Neural cell (in vitro differentiated cells): ENCODE results near the gene TIAM2.

ENCODE experiments used
- CTCF ChIP-seq: fragments of 450-650 bp; IDR thresholded peaks from 2 replicates; pipeline ENCODE4 v1.5.1; 2014; ENCODE audit warnings: antibody characterized with exemption, mild to moderate bottlenecking, moderate library complexity; ENCODE audit not compliant: poor library complexity, severe bottlenecking
- EP300 ChIP-seq: fragments of 450-650 bp; conservative IDR thresholded peaks from 2 replicates; pipeline ENCODE4 v1.6.1; 2014; ENCODE audit warnings: antibody characterized with exemption, mild to moderate bottlenecking, moderate library complexity; ENCODE audit not compliant: poor library complexity, severe bottlenecking
- EZH2 ChIP-seq: fragments of 200-600, 300-800 bp; shearing (Covaris generic), sonication (generic); IDR thresholded peaks from 2 replicates; pipeline ENCODE4 v1.6.1; 2014; ENCODE audit warnings: antibody characterized with exemption, low read length, borderline replicate concordance, mild to moderate bottlenecking; ENCODE audit not compliant: insufficient read depth, poor library complexity, severe bottlenecking
- POLR2AphosphoS5 ChIP-seq: IDR thresholded peaks from 2 replicates; pipeline ENCODE4 v1.6.1; 2012
- RAD21 ChIP-seq: fragments of 450-650 bp; conservative IDR thresholded peaks from 2 replicates; pipeline ENCODE4 v1.6.1; 2014; ENCODE audit warnings: antibody characterized with exemption, mild to moderate bottlenecking, moderate library complexity
- SMC3 ChIP-seq: fragments of 450-650 bp; conservative IDR thresholded peaks from 2 replicates; pipeline ENCODE4 v1.6.1; 2014; ENCODE audit warnings: antibody characterized with exemption, mild to moderate bottlenecking, moderate library complexity; ENCODE audit not compliant: poor library complexity

GRCh38 chr6:155001934-155002333, 6.8 kb downstream of the TIAM2 start:
- no peak for TF ChIP-seq EP300
- TF ChIP-seq CTCF = no peak
- TF ChIP-seq POLR2AphosphoS5 = no peak
- TF ChIP-seq SMC3 = no peak
- no peak for TF ChIP-seq RAD21
- TF ChIP-seq EZH2 = no peak
